Loucy (cell line): ENCODE measurements around the gene PC.

Experiments
- CTCF ChIP-seq: fragments of 200-600 bp; sonication (generic); conservative IDR thresholded peaks from 2 replicates; pipeline ENCODE4 v1.5.1; 2014; ENCODE audit warnings: mild to moderate bottlenecking, antibody characterized with exemption, low read length
- EZH2phosphoT487 ChIP-seq: fragments of 200-600 bp; IDR thresholded peaks from 2 replicates; pipeline ENCODE4 v1.6.1; 2018; ENCODE audit warnings: antibody characterized with exemption, mild to moderate bottlenecking, moderate library complexity, borderline replicate concordance

GRCh38 chr11:66904981-66905521 lies 53.1 kb downstream of the PC start:
- TF ChIP-seq CTCF (no peak), EZH2phosphoT487 (no peak)
